GM19324 (cell line): ENCODE data around the gene CD28.
"Not testable (repeated sequence)": the region's sequence is repeated elsewhere in the genome, so short reads cannot be mapped to it uniquely, and the experiment has no call there.

Source experiments
- ATAC-seq: cut with Tn5 transposase; IDR thresholded peaks from one replicate; pipeline ENCODE4 v1.9.1; 2021; ENCODE audit warnings: mild to moderate bottlenecking, moderate library complexity; ENCODE audit not compliant: unreplicated experiment, low FRiP score

CD28 gene

GRCh38 chr2:203741566-203741965 is 35.1 kb downstream of the CD28 start:
- no peak for ATAC-seq

GRCh38 chr2:203743441-203743981 is 37.1 kb downstream of the CD28 start:
- ATAC-seq: no peak

DNA sequence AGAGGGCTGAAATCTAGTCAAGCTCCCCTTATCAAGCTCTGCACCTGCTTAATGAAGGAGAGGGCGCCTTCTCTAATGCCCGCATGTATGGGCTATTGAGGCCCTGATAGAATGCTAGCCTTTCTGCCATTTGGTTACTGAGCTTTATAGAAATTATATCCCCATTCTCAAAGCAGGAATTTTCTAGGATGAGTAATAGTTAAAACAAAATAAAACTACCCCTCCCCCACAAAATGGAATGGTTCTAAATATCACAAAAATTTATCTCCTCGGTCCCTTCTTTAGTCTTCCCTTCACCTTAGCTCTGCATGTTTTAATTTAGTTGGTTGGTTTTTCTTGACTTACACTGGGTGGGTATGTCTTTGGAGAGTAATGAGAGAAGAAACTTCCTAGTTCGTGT is 37.7 kb downstream of the CD28 start:
- no peak for ATAC-seq

DNA sequence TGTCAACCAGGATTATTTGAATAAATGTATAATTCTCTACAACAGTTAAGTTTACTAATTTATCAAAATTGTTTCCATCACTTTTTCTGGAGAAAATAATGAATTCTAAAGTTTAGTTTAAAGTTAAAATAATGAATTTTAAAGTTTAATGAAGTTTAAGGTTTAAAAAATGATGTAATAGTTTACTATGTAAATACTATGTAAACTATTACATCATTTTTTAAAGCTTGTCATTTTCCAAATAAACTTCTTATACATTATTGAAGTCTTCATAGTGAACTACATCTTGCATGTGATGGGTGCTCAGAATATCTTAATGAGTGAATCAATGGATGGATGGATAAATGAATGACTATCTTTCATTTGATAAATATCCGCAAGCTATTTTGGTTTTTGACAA is 38.8 kb downstream of the CD28 start:
- ATAC-seq: no peak

- no peak for ATAC-seq
Measured at GRCh38 chr2:203748331-203749126, 42.1 kb downstream of the CD28 start.

- ATAC-seq: no peak
Measured at GRCh38 chr2:203750346-203751068, 44.1 kb downstream of the CD28 start.

GRCh38 chr2:203751685-203752271 is 45.3 kb downstream of the CD28 start:
- no peak for ATAC-seq

DNA sequence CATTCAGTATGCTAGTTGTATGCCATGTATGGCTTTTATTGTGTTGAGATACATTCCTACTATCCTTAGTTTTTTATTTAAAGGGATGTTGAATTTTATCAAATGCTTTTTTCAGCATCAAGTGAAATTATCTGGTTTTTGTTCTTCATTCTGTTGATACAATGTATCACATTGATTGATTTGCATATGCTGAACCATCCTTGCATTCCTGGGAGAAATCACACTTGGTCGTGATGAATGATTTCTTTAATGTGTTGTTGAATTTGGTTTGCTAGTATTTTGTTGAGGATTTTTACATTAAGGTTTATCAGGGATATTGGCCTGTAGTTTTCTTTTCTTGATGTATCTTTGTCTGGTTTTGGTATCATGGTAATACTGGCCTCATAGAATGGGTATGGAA is 49.7 kb downstream of the CD28 start:
- ATAC-seq: no peak

DNA sequence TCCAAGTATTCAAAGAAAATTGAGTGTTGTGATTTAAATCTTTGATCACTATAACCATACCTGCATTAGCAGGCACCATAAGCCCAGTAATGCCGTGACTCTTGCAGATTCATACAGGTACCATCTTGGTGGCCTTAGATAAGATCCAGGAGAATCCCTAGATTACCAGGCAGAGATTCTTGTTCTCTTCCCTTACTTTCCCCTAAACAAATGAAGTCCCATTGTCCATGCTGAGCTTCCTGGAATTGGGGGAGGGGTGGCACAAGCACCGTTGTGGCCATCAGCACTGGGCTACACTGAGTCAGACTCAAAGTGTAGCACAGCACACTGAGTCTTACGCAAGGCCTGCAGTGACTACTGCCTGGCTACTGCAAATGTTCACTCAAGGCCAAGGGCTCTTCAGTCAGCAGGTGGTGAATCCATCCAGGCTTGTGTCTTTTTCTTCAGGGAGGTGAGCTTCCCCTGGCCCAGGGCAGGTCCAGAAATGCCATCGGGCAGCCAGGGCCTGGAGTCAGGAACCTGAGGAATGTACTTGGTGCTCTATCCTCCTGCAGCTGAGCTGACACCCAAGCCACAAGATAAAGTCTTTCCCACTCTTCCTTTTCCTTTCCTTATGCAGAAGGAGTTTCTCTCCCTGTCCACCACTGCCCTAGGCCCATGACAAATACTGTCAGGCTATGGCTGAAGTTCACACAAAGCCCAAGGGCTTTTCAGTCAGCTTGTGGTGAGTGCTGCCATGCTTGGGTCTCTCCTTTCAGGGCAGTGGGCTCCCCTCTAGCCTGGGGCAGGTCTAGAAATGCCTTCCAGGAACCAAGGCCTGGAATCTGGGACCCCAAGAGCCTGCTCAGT is 52.6 kb downstream of the CD28 start:
- ATAC-seq: no peak

DNA sequence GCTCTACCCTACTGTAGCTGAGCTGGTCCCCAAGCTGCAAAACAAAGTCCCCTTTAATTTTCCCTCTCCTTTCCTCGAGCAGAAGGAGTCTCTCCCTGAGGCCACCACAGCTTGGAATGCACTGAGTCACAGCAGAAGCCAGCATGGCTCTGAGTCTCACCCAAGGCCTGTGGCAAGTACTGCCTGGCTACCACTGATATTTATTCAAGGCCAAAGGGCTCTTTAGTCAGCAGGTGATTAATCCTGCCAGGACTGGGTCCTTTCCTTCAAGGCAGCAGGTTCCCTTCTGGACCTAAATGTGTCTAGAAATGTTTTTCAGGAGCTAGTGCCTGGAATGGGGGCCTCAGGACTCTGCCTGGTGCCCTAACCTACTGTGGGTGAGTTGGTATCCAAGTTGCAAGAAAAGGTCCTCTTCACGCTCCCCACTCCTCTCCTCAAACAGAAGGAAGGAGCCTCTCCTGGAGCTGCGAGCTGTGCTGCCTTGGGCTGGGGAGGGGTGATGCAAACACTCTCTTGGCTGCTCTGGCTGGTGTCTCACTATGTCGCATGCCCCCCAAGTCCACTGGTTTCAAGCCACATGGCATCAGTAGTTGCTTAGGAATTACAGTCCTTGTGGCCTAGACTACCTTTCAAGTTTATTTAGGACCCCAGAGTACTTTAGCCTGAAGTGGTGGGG is 53.4 kb downstream of the CD28 start:
- ATAC-seq: no peak

DNA sequence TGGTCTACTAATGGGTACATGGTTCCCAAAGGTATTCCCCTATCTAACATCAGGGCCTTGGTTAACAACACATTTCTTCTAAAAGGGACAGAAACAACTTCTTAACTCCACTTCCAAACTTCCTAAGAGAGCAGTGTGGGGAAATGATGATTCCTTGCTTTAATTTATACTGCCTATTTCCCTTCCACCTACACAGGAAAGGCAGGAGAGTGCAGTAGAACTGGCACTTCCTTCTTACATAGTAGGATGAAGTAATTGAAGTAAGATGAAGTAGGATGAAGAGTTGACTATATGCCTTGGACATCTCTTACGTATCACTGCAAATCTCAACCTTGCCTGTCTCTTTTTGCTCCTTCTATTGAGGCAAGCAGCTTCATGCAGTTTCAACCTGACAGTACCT is 54.7 kb downstream of the CD28 start:
- ATAC-seq: no peak

DNA sequence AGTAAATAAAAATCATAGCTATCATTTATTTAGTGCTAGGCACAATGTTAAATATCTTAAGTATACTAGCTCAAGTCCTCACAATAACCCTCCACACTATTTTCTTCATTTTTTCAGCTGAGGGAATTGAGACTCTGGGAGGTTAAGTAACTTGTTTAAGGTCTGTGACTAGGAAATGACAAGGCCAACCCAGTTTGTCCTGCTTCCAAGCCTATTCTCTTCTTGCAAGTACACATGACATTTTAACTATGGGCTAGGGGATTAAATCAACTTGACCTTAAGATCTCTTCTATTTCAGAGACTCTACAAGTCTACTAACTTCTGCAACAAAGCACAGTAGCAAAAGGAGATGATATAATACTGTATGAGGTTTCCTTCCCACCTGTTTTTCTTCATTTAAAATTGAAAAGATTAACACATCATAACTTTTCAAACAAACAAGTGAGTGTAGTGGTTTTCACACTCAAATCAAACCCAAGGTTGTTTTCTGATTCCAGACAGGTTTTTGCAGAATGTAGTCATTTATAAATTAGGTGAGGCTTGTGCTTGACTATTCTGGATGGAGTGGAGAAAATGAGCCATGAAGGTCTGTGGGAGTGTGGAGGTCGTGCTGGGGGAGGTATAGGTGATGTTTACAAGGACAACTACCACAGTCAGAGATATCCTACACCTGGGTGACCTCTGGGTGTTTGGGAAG is 57.0 kb downstream of the CD28 start:
- ATAC-seq: no peak

DNA sequence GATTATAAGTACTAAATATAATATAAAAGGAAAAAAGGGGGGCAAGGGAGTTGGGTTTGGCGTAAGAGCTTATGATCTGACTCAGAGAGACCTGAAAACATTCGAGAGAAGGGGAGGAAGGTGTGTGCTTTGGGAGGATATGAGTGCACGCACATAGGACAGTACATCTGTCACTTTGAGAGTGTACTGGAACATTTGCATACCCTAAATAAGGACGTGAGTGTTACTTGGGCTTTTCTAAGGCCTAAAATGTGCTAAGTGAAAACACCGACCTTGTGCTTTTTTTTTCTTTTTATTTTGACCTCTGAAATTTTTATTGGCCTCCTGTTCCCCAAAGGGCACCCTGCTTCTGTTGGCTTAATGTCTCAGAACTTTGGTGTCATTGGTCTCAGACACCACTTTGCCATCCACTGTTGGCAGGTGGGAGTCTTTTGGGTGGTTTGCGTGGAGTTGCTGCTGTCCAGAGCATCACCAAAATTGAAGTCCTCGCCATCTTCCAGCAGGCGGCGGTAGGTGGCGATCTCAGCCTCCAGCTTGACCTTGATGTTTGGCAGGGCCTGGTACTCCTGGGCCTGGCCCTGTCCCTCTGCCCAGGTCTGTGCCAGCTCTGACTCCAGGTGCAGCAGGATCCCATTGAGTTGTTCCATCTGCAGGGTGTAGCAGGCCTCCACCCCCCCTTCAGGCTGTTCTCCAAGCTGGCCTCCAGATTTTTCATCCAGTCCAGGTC is 57.7 kb downstream of the CD28 start:
- ATAC-seq: no peak

DNA sequence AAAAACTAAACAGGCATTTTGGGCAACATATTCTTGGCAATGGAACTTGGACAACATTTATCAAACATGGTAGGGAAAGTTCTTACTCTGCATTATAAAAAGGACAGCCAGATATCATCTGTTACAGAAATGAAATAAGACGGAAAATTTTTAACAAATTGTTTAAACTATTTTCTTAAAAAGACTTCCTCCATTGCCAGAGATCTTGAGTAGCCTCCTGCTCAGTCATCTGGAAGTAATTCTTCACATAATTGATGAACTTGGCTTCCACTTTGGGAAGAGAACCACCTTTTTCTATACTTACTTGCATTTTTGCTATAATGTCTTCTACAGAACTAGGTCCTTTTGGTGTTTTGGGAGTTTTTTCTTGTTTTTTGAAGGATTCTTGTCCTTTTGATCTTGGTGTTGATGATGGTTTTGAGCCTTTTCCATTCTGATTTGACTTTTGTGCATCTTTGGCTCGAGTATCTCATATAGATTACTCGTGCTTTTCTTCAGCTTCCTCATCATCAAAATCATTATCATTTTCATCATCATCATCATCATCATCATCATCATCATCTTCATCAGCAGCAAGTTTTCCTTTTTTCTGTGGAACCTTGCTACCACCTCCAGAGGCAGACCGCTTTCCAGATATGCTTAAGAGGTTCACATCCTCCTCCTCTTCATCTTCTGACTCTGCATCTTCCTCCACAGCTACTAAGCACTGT is 66.2 kb downstream of the CD28 start:
- no peak for ATAC-seq

DNA sequence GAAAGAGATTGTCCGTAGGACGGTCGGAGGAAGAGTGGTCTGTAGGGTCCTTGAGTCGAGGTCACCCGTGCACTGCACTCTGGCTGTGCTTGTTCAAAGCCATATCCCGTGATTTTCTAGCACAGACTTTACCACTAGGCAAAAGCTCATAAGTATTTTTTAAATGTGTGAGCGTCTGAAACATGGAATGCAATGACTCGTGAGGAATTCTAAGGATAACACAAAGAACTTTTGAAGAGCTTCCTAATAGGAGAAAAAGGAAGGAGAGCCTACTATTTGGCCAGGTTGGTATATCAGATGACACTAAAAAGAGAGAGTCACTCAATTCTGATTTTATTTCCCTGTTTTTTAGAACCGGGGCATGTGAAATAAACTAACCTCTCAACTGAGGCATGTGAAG is 68.3 kb downstream of the CD28 start:
- no peak for ATAC-seq

GRCh38 chr2:203775684-203776083 is 69.2 kb downstream of the CD28 start:
- no peak for ATAC-seq

DNA sequence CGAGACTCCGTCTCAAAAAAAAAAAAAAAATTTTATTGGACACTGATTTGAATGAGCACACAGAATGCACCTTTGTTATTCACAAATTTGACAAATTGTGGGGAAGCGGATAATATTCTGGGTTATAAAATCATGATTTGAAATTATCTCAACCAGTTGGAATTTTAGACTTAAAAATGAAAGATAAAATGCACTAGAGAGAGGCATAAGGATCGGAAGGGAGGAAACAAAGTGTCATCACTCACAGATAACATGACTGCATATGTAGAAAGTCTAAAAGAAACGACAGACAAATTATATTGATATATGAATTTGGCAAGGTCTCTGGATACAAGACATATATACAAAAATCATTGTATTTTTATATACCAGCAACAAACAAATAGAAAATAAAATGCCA is 70.6 kb downstream of the CD28 start:
- no peak for ATAC-seq

DNA sequence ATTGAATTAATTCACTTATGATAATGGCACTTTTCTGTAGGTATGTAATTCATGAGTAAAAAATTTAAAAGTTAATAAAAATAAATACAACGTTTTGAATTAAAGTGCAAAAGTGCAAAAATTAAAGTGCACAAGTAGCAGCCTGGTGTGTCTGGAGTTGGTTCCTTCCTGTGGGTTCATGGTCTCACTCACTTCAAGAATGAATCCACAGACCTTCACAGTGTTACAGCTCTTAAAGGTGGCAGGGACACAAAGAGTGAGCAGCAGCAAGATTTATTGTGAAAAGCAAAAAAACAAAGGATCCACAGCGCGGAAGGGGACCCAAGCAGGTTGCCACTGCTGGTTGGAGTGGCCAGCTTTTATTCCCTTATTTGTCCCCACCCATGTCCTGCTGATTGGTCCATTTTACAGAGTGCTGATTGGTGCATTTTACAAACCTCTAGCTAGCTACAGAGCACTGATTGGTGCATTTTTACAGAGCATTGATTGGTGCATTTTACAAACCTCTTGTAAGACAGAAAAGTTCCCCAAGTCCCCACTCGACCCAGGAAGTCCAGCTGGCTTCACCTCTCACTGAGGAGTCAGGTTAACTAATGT is 73.1 kb downstream of the CD28 start:
- not testable (repeated sequence) for ATAC-seq
